Measurements from ENCODE around the gene ZCCHC2. TPM values are rescaled to one million over a fixed set of nuclear protein-coding genes. Genes with fewer than 3 reads are reported as not detected.

ZCCHC2 gene
- total and polyA plus RNA-seq, 2 of the 13 experiments (the other 11 are each of a cell fraction or from before 2014, with no cell fraction given): 62.5 to 76.1 TPM

GRCh38 chr18:62607302-62607701 lies 84.5 kb downstream of the ZCCHC2 start (continued):
- TF ChIP-seq ZNF512 (CRISPR knock-in tag; IDR thresholded peaks at IDR 0.05): no peak
- 0 out of 2 replicates have a peak, but pooled peaks have one; percentile 39 for TF ChIP-seq ELF3 (CRISPR knock-in tag; IDR thresholded peaks at IDR 0.05)
- no peak for TF ChIP-seq ZBTB2 (CRISPR knock-in tag; IDR thresholded peaks at IDR 0.05; ENCODE audit: low read depth)
- no peak for TF ChIP-seq SUZ12 (IDR thresholded peaks at IDR 0.05; ENCODE audit: low read depth, low read length)
- peak; percentile 19; the same call in 1 of the 2 replicates for TF ChIP-seq ZNF331 (CRISPR knock-in tag; IDR thresholded peaks at IDR 0.05)
- TF ChIP-seq ZNF775 (CRISPR knock-in tag; IDR thresholded peaks at IDR 0.05; ENCODE audit: borderline replicate concordance): no peak
- TF ChIP-seq RARA (CRISPR knock-in tag; IDR thresholded peaks at IDR 0.05): peak; percentile 66
- no peak for TF ChIP-seq HDAC2 (CRISPR knock-in tag; IDR thresholded peaks at IDR 0.05)
- no peak for TF ChIP-seq ZNF841 (CRISPR knock-in tag; IDR thresholded peaks at IDR 0.05; ENCODE audit: borderline replicate concordance)
- TF ChIP-seq ZNF501 (CRISPR knock-in tag; IDR thresholded peaks at IDR 0.05): no peak
- TF ChIP-seq SOX5 (CRISPR knock-in tag; IDR thresholded peaks at IDR 0.05; ENCODE audit: borderline replicate concordance): peak; percentile 58; the same call in 1 of the 2 replicates
- no peak for TF ChIP-seq ZSCAN21 (CRISPR knock-in tag; IDR thresholded peaks at IDR 0.05; ENCODE audit: borderline replicate concordance)
- no peak for TF ChIP-seq ZNF674 (CRISPR knock-in tag; IDR thresholded peaks at IDR 0.05; ENCODE audit: low read depth)
- TF ChIP-seq JDP2 (CRISPR knock-in tag; IDR thresholded peaks at IDR 0.05; ENCODE audit: borderline replicate concordance): no peak
- no peak for TF ChIP-seq ZNF207 (IDR thresholded peaks at IDR 0.05; ENCODE audit: borderline replicate concordance)
- TF ChIP-seq MXD1 (CRISPR knock-in tag; IDR thresholded peaks at IDR 0.05): no peak
- TF ChIP-seq HINFP (CRISPR knock-in tag; IDR thresholded peaks at IDR 0.05; ENCODE audit: low read depth): no peak
- no peak for TF ChIP-seq ZHX2 (IDR thresholded peaks at IDR 0.05; ENCODE audit: low read depth)
- TF ChIP-seq ZHX2 (CRISPR knock-in tag; IDR thresholded peaks at IDR 0.05; ENCODE audit: borderline replicate concordance): no peak
- TF ChIP-seq ZNF33B (CRISPR knock-in tag; IDR thresholded peaks at IDR 0.05): no peak
